DND-41 (cell line): Measurements from ENCODE around the gene ASCL2.

ENCODE experiments used
- ATAC-seq: fragments of 200-7000 bp; cut with Tn5 transposase; 3 replicates; pipeline ENCODE4 v1.9.1; 2021; ENCODE audit warnings: low read depth; ENCODE audit not compliant: insufficient read depth
- DNase-seq: peaks from one replicate; pipeline ENCODE4 v3.0.0-alpha.2; 2020
- H2AFZ ChIP-seq: 2 replicates; pipeline ENCODE4 v1.6.0; 2012; ENCODE audit warnings: low read depth, low read length
- H3K27ac ChIP-seq: 2 replicates; pipeline ENCODE4 v1.5.1; 2012; ENCODE audit warnings: low read length, inconsistent platforms
- H3K27me3 ChIP-seq: fragments of 200-600 bp; sonication (generic); 2 replicates; pipeline ENCODE4 v1.6.0; 2012; ENCODE audit warnings: low read length, mild to moderate bottlenecking, inconsistent platforms; ENCODE audit not compliant: insufficient read depth, poor library complexity
- H3K36me3 ChIP-seq: 2 replicates; pipeline ENCODE4 v1.5.1; 2012; ENCODE audit warnings: low read length, inconsistent platforms; ENCODE audit not compliant: insufficient read depth
- H3K4me1 ChIP-seq: 2 replicates; pipeline ENCODE4 v1.5.1; 2012; ENCODE audit warnings: mild to moderate bottlenecking, low read length; ENCODE audit not compliant: insufficient read depth
- H3K4me2 ChIP-seq: 2 replicates; pipeline ENCODE4 v1.6.0; 2012; ENCODE audit warnings: mild to moderate bottlenecking, moderate library complexity, low read length, inconsistent platforms; ENCODE audit not compliant: insufficient read depth
- H3K4me3 ChIP-seq, 2 experiments: fragments of 200-600 bp in 1 of 2; shearing (Covaris generic) in 1 of 2; 2 replicates each; pipeline ENCODE4 v1.5.1; 2012 to 2016; ENCODE audit warnings: inconsistent platforms in 2 of 2, low read length in 2 of 2, mild to moderate bottlenecking in 2 of 2, low read depth in 1 of 2, moderate library complexity in 1 of 2
- H3K79me2 ChIP-seq: 2 replicates; pipeline ENCODE4 v1.6.0; 2012; ENCODE audit warnings: low read length, inconsistent platforms; ENCODE audit not compliant: insufficient read depth
- H3K9ac ChIP-seq: 2 replicates; pipeline ENCODE4 v1.6.0; 2012; ENCODE audit warnings: low read depth, mild to moderate bottlenecking, inconsistent platforms, low read length, moderate library complexity
- H3K9me3 ChIP-seq: 2 replicates; pipeline ENCODE4 v1.5.1; 2012; ENCODE audit warnings: low read length, moderate library complexity, mild to moderate bottlenecking, inconsistent platforms; ENCODE audit not compliant: insufficient read depth, severe bottlenecking
- H4K20me1 ChIP-seq: 2 replicates; pipeline ENCODE4 v1.6.0; 2012; ENCODE audit warnings: low read length; ENCODE audit not compliant: insufficient read depth
- EZH2 ChIP-seq: IDR thresholded peaks from 3 replicates; pipeline ENCODE4 v1.6.1; 2012; ENCODE audit warnings: borderline replicate concordance, low read depth, mild to moderate bottlenecking, moderate library complexity, low read length, inconsistent platforms; ENCODE audit not compliant: severe bottlenecking
- TF ChIP-seq, protein P1 (sequence below): IDR thresholded peaks from 2 replicates; pipeline ENCODE4 v1.5.1; 2012; ENCODE audit warnings: borderline replicate concordance, low read length, moderate library complexity, mild to moderate bottlenecking; ENCODE audit not compliant: poor library complexity, severe bottlenecking; ENCODE audit errors: extremely low read depth

The ASCL2 gene

DNA sequence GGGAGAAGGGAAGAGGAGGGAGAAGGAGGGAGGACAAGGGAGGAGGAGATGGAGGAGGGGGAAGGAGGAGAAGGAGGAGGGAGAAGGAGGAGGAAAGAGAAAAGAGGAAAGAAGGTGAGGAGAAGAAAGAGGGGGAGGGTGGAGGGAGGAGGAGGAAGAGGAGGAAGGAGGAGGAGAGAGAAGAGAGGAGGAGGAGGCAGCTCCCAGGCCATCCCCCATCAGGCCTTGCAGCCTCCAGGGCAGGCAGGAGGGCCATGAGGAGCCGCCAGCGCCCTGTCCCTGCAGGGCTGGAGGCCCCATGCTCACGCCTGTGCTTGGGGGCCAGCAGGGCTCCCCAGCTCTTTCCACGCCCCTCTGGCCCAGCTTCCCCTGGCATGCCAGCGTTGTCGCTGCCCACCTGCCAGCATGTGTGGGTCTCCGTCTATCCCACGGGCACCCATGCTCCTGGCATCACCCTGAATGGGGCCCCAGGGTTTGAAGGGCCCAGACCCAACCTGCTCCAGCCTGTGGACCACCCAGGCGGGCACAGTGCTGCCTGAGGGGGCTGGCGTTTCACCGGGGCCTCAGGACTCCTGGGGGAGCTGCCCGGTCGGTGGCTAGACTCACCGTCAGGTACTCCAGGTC is 36.6 kb upstream of the ASCL2 start:
- H3K4me2 ChIP-seq: no peak overlapping the region

DNA sequence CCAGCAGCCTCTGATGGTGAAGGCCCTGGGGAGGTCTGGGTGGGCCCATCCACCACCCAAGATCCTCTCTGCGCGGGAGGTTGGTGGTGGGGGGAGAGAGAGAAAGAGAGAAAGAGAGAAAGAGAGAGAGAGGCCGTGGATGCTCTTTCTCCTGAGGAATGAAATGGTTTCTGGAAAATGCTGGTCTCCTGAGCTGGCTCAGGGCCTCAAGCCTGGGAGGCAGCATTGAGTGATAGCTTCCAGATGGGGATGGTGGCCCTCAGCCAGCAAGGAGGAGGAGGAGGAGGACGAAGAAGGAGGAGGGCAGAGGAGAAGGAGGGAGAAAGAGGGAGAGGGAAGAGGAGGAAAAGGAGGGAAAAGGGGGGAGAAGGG is 36.0 kb upstream of the ASCL2 start:
- Histone ChIP-seq H3K4me1 (no peaks in the 10 kb centered on the region), H3K9ac (no peak overlapping the region), H3K79me2 (no peaks in the 10 kb centered on the region), H3K27ac (no peak overlapping the region), H3K9me3 (no peaks in the 10 kb centered on the region), H3K4me3 (no peak overlapping the region), H3K27me3 (no peaks in the 10 kb centered on the region), H3K4me2 (no peak overlapping the region), H3K36me3 (no peaks in the 10 kb centered on the region), H2AFZ (no peak overlapping the region), H4K20me1 (no peaks in the 10 kb centered on the region)
- no peak for ATAC-seq
- no peak for TF ChIP-seq EZH2
- TF ChIP-seq, protein P1, sequence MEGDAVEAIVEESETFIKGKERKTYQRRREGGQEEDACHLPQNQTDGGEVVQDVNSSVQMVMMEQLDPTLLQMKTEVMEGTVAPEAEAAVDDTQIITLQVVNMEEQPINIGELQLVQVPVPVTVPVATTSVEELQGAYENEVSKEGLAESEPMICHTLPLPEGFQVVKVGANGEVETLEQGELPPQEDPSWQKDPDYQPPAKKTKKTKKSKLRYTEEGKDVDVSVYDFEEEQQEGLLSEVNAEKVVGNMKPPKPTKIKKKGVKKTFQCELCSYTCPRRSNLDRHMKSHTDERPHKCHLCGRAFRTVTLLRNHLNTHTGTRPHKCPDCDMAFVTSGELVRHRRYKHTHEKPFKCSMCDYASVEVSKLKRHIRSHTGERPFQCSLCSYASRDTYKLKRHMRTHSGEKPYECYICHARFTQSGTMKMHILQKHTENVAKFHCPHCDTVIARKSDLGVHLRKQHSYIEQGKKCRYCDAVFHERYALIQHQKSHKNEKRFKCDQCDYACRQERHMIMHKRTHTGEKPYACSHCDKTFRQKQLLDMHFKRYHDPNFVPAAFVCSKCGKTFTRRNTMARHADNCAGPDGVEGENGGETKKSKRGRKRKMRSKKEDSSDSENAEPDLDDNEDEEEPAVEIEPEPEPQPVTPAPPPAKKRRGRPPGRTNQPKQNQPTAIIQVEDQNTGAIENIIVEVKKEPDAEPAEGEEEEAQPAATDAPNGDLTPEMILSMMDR: no peak
- DNase-seq: no peak

More for the DNA sequence above, 36.6 kb upstream of the ASCL2 start:
- no peaks in the 10 kb centered on the region for H4K20me1 ChIP-seq
- H3K4me1 ChIP-seq: no peaks in the 10 kb centered on the region
- no peaks in the 10 kb centered on the region for H3K27me3 ChIP-seq
- H2AFZ ChIP-seq: no peak overlapping the region
- H3K4me3 ChIP-seq: no peak overlapping the region
- TF ChIP-seq EZH2: no peak
- TF ChIP-seq, protein P1: no peak
- H3K36me3 ChIP-seq: no peaks in the 10 kb centered on the region
- ATAC-seq: no peak
- DNase-seq: no peak
- H3K79me2 ChIP-seq: no peaks in the 10 kb centered on the region
- H3K27ac ChIP-seq: no peak overlapping the region
- no peak overlapping the region for H3K9ac ChIP-seq
- H3K9me3 ChIP-seq: no peaks in the 10 kb centered on the region

DNA sequence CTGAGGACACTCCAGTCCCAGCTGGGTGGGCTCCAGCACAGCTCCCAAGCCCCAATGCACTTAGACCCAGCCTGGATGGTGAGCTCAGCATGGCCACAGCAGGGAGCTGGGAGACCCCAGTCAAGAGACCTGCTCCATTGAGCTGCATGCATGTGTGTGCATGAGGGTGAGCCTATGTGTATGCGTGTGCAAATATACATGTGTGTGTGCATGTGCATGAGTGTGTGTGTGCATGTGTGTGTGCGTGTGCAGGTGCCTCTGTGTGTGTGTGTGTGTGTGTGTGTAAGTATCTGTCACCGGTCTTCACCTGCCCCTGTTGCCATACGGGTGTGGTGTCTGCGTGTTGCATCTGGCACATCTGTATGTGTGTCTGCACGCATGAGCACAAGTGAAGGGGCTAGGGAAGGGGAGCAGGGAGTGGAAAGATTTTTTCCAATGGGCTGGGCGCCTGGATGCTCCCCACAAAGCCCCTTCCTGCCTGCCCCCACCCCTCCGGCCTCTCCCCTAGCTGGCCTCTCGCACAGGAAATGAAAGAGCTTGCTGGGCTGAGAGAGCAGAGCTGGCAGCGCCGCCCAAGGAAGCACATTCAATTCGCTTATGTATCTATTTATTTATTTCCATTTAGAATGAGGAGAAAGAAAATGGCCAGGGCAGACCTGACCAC is 35.5 kb upstream of the ASCL2 start:
- TF ChIP-seq, protein P1: no peak
- TF ChIP-seq EZH2: no peak
- H3K27me3 ChIP-seq: no peaks in the 10 kb centered on the region
- H3K36me3 ChIP-seq: no peaks in the 10 kb centered on the region
- H3K4me3 ChIP-seq: no peak overlapping the region
- H3K9me3 ChIP-seq: no peaks in the 10 kb centered on the region
- H3K27ac ChIP-seq: peak overlapping the region; percentile 26; the same call in 1 of the 2 replicates
- no peak overlapping the region for H3K9ac ChIP-seq
- H2AFZ ChIP-seq: no peak overlapping the region; the same call in 1 of the 2 replicates
- no peaks in the 10 kb centered on the region for H4K20me1 ChIP-seq
- no peaks in the 10 kb centered on the region for H3K4me1 ChIP-seq
- DNase-seq (no peak), ATAC-seq (no peak)
- no peak overlapping the region for H3K4me2 ChIP-seq
- no peaks in the 10 kb centered on the region for H3K79me2 ChIP-seq
